ENCODE results near the gene RND3. TPM values are rescaled to one million over a fixed set of nuclear protein-coding genes. Genes with fewer than 3 reads are reported as not detected.

The RND3 gene
- polyA plus RNA-seq, 2 of the 4 experiments (the other 2 are of a cell fraction) = 56.8 to 137 TPM

DNA sequence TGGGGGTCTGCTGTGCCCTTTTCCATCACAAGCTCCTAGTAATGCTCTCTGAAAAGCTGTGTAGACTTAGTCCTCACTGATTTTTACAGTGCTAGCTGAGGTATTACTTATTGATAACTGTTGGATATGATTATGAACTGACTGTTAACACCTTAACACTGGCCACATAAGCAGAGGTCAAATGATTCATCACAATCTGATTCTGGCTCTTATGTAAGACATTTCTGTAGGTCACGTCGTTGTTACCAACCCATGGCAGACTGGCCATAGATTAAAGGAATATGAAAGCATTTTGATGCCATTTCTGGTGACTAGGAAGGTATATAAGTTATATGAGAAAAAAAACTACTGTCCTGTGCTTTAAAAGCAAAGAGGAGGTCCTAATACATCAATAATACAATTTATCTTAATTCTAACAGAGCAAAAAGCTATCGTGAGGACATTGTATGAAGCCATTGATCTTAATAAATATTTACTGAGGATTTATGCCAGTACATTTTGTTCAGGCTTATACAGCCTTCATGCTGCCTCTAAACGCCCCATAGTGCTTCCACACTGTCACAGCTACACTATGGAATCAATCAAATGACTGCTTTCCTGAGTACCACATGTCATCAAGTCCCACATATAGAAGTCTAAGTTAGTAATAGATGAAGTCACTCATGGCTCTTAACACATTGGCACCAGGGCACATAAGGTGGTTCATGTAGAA, 6.9 kb upstream of the RND3 start (continued):
- no peak for TF ChIP-seq EP300 (IDR thresholded peaks at IDR 0.05)
- no peak for TF ChIP-seq MAX (IDR thresholded peaks at IDR 0.05)
- no peak for TF ChIP-seq NR3C1 (IDR thresholded peaks at IDR 0.05)

- FAIRE-seq (no peak), ATAC-seq (no peak), DNase-seq (ENCODE audit: low read depth in 1 of 2, low spot score in 1 of 2) (no peak)
- peaks cover 60% of the 10 kb centered on the region for H3K4me1 ChIP-seq
- TF ChIP-seq ZC3H11A (IDR thresholded peaks at IDR 0.05) (no peak), CEBPB (IDR thresholded peaks at IDR 0.05) (peak; percentile 10 to 46; a peak in 1 of 4 replicates), TP53 (CRISPR knock-in tag; IDR thresholded peaks at IDR 0.05) (no peak), RNF2 (IDR thresholded peaks at IDR 0.05; ENCODE audit: borderline replicate concordance, low read depth) (no peak), SMC3 (IDR thresholded peaks at IDR 0.05) (0 out of 3 replicates have a peak, but pooled peaks have one; percentile 7), RFX5 (IDR thresholded peaks at IDR 0.05) (no peak), MAX (IDR thresholded peaks at IDR 0.05) (no peak), BCL3 (IDR thresholded peaks at IDR 0.05) (peak; percentile 16; the same call in 1 of the 3 replicates), NPAS2 (CRISPR knock-in tag; IDR thresholded peaks at IDR 0.05; ENCODE audit: borderline replicate concordance) (no peak), FOSL2 (IDR thresholded peaks at IDR 0.05) (0 out of 2 replicates have a peak, but pooled peaks have one; percentile 36), FOSL2 (CRISPR knock-in tag; IDR thresholded peaks at IDR 0.05) (peak; percentile 42; the same call in 1 of the 2 replicates), HEYL (CRISPR knock-in tag; IDR thresholded peaks at IDR 0.05) (no peak), RAD21 (conservative IDR thresholded peaks at IDR 0.05 in 1 of 2, IDR thresholded peaks at IDR 0.05 in 1 of 2) (no peak; a peak in 1 of 5 replicates), JUN (IDR thresholded peaks at IDR 0.05) (no peak), ELK1 (IDR thresholded peaks at IDR 0.05; ENCODE audit: low read depth, low read length) (no peak), KDM5A (IDR thresholded peaks at IDR 0.05) (no peak), RARB (CRISPR knock-in tag; IDR thresholded peaks at IDR 0.05) (no peak), ESRRA (IDR thresholded peaks at IDR 0.05; ENCODE audit: borderline replicate concordance, low read length) (no peak), CBX2 (IDR thresholded peaks at IDR 0.05; ENCODE audit: borderline replicate concordance, low read depth) (no peak), FOXS1 (CRISPR knock-in tag; IDR thresholded peaks at IDR 0.05) (no peak), JUNB (IDR thresholded peaks at IDR 0.05) (peak; percentile 51; the same call in 1 of the 2 replicates), SREBF2 (IDR thresholded peaks at IDR 0.05) (no peak), POLR2A (IDR thresholded peaks at IDR 0.05; ENCODE audit: low read length) (no peak), MYC (IDR thresholded peaks at IDR 0.05; ENCODE audit: borderline replicate concordance, low read length) (no peak), GATA3 (IDR thresholded peaks at IDR 0.05; ENCODE audit: borderline replicate concordance) (no peak), EP300 (IDR thresholded peaks at IDR 0.05) (peak; percentile 52 to 78; a peak in 2 of 5 replicates), NR3C1 (IDR thresholded peaks at IDR 0.05) (no peak), PHF8 (IDR thresholded peaks at IDR 0.05; ENCODE audit: borderline replicate concordance, low read depth) (no peak), TFCP2L1 (CRISPR knock-in tag; IDR thresholded peaks at IDR 0.05) (no peak), MAFK (IDR thresholded peaks at IDR 0.05; ENCODE audit: partially characterized antibody) (no peak)
- TF ChIP-seq, protein P1, sequence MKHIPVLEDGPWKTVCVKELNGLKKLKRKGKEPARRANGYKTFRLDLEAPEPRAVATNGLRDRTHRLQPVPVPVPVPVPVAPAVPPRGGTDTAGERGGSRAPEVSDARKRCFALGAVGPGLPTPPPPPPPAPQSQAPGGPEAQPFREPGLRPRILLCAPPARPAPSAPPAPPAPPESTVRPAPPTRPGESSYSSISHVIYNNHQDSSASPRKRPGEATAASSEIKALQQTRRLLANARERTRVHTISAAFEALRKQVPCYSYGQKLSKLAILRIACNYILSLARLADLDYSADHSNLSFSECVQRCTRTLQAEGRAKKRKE (CRISPR knock-in tag; IDR thresholded peaks at IDR 0.05; ENCODE audit: low read depth) = no peak
- TF ChIP-seq, protein P2, sequence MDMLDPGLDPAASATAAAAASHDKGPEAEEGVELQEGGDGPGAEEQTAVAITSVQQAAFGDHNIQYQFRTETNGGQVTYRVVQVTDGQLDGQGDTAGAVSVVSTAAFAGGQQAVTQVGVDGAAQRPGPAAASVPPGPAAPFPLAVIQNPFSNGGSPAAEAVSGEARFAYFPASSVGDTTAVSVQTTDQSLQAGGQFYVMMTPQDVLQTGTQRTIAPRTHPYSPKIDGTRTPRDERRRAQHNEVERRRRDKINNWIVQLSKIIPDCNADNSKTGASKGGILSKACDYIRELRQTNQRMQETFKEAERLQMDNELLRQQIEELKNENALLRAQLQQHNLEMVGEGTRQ (IDR thresholded peaks at IDR 0.05) = no peak
- CTCF ChIA-PET = no interaction called here
- H3K4me2 ChIP-seq = peak overlapping the region; percentile 58
- no peak overlapping the region for H3K4me3 ChIP-seq
- peak overlapping the region; percentile 60 to 71 for H3K27ac ChIP-seq
- WGBS (ENCODE audit: missing lambda C conversion rate) = 1% methylated on average over 2 of the region's 2 CpGs
- POLR2A ChIA-PET = no interaction called here
- no peaks in the 10 kb centered on the region for H3K9me3 ChIP-seq
Observed at GRCh38 chr2:150491943-150492342, 4.5 kb upstream of the RND3 start.
